HG03175 (cell line): ENCODE data around the gene DNM2.
"Not testable (repeated sequence)": the region's sequence is repeated elsewhere in the genome, so short reads cannot be mapped to it uniquely, and the experiment has no call there.

ENCODE experiments used
- ATAC-seq: cut with Tn5 transposase; IDR thresholded peaks from one replicate; pipeline ENCODE4 v1.9.1; 2021; ENCODE audit warnings: mild to moderate bottlenecking, moderate library complexity; ENCODE audit not compliant: unreplicated experiment

DNM2 gene

GRCh38 chr19:10717356-10718204, at the start of gene DNM2:
Gene DNM2 (plus strand): TSS chr19:10718079. CDS start chr19:10718243, 164 bp downstream.
- ATAC-seq = peak; percentile 86

DNA sequence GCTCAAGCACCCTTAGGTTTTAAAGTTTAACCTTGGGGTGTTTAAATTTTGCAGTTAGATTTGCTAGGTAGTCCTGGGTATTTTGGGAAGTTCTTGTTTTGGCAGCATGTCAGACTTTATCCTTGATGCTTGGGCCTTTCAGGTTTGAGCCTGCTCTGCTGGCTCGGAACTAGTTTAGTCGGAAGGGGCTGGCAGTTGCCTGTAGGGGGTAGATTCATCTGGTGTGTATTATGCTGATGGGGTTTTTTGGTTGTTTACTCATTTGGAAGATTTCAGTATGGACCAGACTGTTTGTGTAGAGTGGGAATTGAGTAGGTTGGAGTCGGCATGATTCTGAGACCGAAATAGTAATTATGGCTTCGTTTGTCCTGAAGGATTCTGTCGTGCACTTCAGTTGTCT, 48.6 kb upstream of the DNM2 start:
- no peak for ATAC-seq

DNA sequence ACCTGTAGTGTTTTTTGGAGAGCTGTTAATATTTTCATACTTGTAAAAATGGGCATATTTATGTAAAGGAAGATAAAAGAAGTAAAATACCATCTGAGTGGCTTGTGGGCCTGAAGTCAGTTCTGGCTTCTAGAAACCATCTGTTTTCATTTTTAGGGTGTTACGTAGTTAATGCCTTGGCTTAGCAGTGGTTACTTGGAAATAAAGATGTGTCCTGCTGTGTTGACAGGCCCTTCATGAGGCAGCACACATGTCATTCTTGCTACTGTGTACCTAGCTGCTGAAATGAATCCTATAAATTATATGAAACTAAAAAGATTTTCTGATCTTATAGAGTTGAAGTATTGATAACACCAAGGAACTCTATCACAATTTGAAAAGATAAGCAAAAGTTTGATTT, 47.7 kb upstream of the DNM2 start:
- no peak for ATAC-seq

DNA sequence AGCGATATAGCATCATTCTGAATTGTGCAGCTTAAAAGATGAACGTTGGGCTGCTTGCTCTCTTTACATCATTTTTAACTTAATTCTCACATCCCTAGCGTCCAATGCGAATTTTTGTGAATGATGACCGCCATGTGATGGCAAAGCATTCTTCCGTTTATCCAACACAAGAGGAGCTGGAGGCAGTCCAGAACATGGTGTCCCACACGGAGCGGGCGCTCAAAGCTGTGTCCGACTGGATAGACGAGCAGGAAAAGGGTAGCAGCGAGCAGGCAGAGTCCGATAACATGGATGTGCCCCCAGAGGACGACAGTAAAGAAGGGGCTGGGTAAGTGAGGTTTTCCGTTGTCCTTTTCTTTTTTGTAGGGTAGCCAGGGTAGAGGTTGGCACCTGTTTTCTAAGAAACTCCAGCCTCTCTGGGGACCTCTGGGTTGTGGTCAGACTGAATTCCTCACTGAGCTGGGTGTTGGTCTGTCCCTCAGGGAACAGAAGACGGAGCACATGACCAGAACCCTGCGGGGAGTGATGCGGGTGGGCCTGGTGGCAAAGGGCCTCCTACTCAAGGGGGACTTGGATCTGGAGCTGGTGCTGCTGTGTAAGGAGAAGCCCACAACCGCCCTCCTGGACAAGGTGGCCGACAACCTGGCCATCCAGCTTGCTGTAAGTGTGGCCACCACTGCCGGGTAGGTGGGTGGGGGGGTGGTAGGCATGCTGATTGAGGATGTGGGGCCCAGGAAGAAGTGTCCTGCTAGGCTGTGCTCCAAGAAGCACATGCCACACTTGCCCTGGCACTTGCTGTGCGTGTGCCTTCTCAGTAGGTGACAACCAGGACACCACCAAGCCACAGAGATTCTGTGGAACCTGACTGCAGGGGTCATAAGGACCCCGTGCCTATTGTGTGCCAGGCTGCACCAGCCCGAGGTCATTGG, 46.7 kb upstream of the DNM2 start:
- no peak for ATAC-seq

DNA sequence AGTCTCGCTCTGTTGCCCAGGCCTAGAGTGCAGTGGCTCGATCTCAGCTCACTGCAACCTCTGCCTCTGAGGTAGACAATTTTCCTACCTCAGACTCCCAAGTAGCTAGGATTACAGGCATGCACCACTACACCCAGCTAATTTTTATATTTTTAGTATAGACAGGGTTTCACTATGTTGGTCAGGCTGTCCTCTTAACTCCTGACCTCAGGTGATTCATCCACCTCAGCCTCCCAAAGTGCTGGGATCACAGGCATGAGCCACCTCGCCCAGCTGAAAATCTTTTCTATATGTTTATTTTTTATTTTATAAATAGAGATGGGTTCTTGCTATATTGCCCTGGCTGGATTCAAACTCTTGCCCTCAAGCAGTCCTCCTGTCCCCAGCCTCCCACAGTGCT, 46.0 kb upstream of the DNM2 start:
- ATAC-seq = not testable (repeated sequence)

DNA sequence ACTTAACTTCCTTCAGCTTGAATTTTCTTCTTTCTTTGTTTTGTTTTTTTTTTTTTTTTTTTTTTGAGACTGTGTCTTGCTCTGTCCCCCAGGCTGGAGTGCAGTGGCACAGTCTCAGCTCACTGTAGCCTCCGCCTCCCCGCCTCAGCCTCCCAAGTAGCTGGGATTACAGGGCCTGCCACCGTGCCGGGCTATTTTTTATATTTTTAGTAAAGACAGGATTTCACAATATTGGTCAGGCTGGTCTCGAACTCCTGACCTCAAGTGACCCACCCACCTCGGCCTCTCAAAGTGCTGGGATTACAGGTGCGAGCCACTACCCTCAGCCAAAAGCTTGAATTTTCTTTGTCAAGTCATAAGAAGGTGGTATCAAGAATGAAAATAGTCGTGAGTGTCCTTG, 42.7 kb upstream of the DNM2 start:
- ATAC-seq = not testable (repeated sequence)

DNA sequence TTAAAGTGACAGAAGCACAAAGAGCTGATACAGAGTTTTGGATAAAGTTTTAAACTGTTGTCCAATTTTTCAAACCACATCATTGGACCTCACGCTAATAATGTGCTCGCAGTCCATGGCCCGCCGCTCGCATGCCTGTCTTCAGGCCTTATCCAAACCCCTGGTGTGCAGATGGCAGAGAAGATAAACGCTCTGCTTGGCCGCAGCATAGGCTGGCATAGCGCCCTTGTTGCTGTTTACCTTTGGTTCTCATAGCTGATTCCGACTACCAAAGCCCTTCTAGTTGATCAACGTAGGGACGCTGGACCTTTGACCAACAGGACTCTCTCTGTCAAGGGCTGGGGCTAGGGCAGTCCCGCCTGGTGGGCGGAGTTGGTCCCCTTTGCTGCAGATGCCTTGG, 40.1 kb upstream of the DNM2 start:
- no peak for ATAC-seq

GRCh38 chr19:10678813-10679212, 39.1 kb upstream of the DNM2 start:
- no peak for ATAC-seq

DNA sequence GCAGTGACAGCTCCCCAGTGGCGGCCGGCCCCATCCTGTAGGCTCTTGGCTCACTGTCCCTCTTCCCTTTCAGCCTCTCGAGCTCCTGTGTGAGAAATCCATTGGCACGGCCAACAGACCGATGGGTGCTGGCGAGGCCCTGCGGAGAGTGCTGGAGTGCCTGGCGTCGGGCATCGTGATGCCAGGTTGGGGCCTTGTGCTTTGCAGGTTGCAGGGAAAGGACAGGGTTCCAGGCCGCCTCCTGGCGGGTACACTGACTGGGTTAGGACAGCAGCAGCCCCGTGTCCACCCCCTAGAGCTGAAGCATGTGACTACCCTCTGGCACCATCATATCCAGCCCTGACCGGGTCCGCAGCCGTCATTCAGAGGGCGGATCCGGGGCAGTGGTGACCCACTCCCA, 38.1 kb upstream of the DNM2 start:
- ATAC-seq = no peak

- no peak for ATAC-seq
Observed at GRCh38 chr19:10680545-10681135, 37.2 kb upstream of the DNM2 start.

DNA sequence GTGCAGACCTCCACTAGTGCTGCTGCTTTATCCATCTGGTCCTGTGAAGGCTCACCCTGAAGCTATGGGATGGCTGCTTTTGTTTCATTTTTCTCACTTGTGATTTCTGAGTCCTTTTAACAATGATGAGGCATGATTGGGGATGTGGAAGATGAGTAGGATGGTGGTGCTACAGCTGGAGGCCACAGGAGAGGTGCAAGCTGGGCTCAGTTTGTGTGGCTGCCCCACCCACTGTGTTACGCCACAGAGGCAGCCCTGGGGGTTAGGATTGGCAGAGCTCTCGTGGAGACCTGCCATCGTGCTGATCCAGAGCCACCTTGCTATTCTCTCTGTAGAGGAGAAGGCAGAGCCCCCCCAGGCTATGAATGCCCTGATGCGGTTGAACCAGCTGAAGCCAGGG, 36.2 kb upstream of the DNM2 start:
- ATAC-seq = no peak

GRCh38 chr19:10682397-10683063, 35.3 kb upstream of the DNM2 start:
- no peak for ATAC-seq

- no peak for ATAC-seq
Observed at GRCh38 chr19:10683064-10683426, 34.8 kb upstream of the DNM2 start.

DNA sequence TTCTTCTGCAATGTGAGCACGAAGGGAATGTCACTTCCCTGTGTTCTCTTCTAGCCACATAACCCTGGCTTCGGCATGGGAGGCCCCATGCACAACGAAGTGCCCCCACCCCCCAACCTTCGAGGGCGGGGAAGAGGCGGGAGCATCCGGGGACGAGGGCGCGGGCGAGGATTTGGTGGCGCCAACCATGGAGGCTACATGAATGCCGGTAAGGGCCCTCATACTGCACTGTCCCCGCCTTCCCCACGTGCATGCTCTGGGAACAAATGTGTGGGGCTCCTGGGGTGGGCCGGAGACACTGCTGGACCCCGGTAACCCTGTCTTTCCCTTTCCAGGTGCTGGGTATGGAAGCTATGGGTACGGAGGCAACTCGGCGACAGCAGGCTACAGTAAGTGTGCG, 34.3 kb upstream of the DNM2 start:
- ATAC-seq = no peak

DNA sequence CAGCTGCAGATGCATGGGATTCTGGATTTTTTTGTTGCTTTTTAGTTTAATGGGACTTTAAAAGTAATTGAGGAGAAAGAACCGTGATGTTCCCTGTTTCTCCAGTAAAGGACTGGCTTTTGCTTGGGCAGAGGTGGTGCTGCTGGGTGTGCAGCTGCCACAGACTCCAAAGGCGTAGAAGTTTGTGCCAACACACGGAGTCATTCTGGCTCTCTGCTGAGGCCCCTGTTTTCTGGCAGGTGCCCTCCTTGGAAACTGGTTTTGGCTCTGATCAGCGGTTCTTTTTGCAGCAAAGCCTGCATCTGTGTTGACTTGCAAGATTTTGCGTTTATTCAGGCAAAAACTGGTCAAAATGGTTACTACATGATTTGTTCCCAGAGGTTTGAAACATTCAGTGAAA, 32.7 kb upstream of the DNM2 start:
- no peak for ATAC-seq

DNA sequence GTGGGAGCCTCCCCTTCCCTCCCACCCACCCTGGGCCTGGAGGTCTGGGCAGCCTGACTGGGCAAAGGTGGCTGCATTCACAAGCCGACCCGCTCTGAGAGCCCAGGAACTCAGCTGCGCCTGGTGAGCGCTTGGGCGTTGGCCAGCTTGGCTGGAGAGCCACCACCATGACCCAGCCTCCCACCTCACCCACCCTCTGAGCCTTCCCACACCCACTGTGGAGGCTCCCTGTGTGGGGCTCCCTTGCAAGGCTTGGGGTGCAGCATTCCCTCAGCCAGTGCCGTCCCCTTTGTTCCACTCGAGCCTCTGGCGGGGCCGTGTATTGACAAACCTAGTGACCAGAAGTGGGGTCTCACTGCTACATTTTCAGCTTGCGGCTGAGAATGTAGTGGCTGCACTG, 31.7 kb upstream of the DNM2 start:
- ATAC-seq = no peak

DNA sequence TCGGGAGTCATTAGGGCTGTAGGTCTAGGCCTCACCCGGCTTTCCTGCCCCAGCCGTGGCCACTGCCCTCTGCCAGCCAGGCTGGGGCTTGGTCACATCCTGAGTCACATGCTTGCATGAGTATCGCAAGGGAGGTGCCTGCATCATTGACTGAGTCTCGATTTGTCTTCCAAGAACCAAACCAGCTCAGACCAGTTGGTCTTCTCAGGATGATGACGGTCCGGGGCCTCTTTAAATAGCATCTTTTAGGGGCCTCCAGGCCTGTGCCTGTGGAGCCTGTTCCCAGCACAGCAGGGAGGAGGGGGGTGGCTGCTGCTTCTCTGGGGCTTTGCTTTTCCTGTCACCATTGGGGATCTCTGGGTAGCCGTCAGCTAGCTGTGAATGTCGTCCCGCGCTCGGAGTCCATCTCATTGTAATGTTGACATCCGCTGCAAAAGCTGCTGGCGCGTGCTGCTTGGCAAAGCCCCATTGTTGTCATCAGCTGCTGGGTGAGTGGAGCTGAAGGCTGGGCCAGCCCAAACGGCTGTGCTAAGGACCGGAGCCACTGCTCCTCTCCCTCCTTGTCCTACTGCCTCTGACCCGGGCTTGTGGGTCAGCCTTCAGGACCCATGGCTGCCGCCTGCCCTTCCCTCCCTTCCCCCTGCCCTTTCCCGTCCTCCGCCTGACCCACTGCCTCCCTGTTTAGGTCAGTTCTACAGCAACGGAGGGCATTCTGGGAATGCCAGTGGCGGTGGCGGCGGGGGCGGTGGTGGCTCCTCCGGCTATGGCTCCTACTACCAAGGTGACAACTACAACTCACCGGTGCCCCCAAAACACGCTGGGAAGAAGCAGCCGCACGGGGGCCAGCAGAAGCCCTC, 31.0 kb upstream of the DNM2 start:
- ATAC-seq = no peak

DNA sequence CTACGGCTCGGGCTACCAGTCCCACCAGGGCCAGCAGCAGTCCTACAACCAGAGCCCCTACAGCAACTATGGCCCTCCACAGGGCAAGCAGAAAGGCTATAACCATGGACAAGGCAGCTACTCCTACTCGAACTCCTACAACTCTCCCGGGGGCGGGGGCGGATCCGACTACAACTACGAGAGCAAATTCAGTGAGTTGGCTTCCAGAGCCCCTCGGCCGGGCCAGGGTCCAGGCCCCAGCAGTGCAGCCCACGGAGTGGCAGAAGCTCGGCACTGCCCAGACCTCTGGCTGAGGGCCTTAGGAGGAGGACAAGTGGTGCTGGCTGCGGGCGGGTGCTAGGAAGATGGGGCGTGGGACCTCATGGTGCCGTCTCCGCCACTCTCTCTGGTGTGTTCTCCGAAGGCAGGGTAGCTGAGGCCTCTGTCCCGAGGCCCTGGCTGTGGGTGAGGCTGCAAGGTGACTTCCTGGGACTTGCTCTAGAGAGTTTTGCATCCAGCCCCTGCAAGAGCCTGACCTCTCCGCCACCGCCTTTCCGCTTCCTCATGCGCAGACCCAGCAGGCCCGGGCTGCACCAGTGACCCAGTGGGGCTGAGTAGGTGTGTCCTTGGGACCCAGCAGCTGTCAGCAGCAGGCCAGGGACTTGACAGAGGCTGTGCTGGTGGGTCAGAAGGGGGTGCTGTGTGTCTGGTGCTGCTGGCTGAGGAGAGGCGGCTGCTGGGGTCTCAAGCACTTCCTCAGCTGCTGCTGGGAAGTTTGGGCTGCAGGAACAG, 30.2 kb upstream of the DNM2 start:
- no peak for ATAC-seq

- no peak for ATAC-seq
Observed at GRCh38 chr19:10688545-10689280, 29.2 kb upstream of the DNM2 start.
